GM18873 (cell line): Measurements from ENCODE around the gene TM4SF20.
"Not testable (repeated sequence)": the region's sequence is repeated elsewhere in the genome, so short reads cannot be mapped to it uniquely, and the experiment has no call there.

Experiments
- ATAC-seq: cut with Tn5 transposase; IDR thresholded peaks from one replicate; pipeline ENCODE4 v1.9.1; 2021; ENCODE audit warnings: mild to moderate bottlenecking, moderate library complexity, moderate number of reproducible peaks; ENCODE audit not compliant: unreplicated experiment, low FRiP score

The TM4SF20 gene

GRCh38 chr2:227368574-227368973 is 10.5 kb downstream of the TM4SF20 start:
- no peak for ATAC-seq

DNA sequence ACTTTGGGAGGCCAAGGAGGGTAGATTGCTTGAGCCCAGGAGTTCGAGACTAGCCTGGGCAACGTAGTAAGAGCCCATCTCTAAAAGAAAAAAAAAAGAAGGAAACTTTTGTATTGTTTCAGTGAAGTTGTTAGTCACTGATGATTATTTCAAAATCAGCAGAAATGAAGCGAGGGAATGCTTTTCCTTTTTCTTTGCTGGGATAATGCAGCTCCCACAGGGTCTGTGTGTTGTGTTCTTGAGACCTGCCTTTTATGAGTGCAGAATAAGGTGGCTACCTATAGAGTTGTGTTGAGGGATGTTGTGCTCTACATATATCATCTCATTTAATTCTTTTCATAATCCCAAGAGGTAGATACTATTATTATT is 11.7 kb downstream of the TM4SF20 start:
- no peak for ATAC-seq

DNA sequence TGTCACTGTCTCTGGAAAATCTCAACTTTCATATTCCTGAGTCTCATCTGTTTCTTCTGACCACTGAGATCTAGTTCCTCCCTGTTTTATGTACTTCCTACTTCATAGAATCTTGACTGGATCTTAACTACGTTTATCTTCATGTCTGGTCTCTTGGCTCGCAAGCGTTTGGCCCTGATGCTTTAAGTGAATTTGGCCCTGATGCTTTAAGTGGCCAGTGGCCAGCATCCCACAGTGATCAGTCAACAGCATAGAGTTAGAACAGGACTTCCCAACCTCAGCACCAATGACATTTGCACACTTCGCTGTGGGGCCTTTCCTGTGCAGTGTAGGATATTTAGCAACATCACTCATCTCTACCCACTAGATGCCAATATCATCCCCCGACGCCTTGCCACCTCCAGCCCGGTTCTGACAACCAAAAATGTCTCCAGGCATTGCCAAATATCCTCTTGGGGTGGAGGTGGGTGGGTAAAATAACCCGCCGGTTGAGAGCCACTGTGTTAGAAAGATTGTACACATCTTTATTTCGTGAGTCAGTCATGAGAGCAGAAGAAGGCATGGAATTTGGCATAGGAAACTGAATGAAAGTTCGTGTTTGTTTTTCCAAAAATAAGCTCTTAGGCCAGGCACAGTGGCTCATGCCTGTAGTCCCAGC is 12.2 kb downstream of the TM4SF20 start:
- ATAC-seq = no peak

DNA sequence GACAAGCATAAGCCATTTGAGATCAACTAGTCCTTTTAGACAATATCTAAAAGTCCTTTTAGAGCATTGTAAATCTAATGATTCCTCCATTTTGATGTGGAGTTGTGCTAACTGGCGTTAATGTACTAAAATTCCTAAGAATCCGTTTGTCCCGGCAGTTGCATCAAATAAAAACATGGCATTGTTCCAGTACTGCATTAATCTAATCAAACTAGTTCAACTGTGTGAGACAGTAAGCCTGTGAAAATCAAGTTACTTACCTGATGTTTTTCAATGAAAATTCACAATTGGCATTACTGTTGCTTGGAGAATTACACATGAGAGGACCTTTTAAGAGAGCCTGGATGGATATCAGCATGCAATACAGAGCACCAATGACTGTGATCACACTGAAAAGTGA is 13.3 kb downstream of the TM4SF20 start:
- ATAC-seq = no peak

- not testable (repeated sequence) for ATAC-seq
Measured at GRCh38 chr2:227364585-227365263, 14.4 kb downstream of the TM4SF20 start.

DNA sequence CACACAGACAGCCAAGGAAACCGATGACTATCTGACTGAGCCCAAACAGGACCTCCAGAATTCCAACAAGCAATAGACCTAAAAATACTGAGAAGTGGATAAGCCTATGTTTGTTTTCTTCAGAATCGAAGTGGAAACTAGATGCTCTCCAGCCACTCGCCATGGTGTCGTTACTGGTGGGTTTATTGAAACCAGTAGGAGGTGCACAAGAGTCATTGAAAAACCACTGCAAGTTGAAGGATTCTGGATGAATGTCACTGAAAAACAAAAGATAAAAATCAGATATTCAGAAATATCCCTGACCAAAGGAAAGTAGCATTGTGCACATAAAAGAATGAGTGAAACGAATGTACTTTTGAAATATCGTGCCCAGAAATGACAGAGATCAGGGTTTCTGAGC is 15.3 kb downstream of the TM4SF20 start:
- ATAC-seq = no peak

- no peak for ATAC-seq
Measured at GRCh38 chr2:227360351-227360750, 18.8 kb downstream of the TM4SF20 start.

- ATAC-seq = peak; percentile 78
Measured at GRCh38 chr2:227351639-227352038, 27.5 kb downstream of the TM4SF20 start.

- ATAC-seq = no peak
Measured at GRCh38 chr2:227349989-227350612, 29.0 kb downstream of the TM4SF20 start.

GRCh38 chr2:227348324-227348723 is 30.8 kb downstream of the TM4SF20 start:
- ATAC-seq = no peak

DNA sequence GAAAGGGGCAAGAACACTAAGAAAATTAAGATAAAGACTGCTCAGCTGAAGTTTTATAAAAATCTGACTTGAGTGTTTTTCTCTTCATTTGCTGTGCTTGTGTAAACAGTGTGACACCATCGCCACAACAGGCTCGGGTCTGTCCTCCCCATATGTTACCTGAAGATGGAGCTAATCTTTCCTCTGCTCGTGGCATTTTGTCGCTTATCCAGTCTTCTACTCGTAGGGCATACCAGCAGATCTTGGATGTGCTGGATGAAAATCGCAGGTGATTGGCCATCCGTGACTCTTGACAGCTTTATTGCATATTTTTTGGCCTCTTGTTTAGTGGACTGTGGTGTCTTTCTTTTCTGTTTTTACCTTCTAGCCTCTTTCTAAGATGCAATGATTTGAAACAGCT is 32.0 kb downstream of the TM4SF20 start:
- ATAC-seq = no peak

DNA sequence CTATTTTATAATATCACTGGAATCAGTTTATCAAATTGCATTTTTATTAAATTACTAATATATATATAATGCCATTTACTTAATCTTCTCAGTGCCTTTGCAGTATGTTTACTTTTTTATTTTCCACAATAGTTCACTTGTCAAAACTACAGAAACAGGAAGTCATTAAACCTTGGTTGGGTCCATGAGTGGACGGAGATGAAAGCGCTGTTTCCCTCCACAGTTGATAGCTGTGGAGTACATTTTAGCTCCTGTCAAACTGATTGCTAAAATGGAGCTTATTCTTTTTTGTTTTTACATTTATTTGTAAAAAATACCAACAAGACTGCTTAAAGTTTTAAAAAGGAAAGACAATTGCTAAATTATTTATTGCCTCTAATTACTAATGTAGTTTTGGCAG is 34.9 kb downstream of the TM4SF20 start:
- ATAC-seq = no peak

DNA sequence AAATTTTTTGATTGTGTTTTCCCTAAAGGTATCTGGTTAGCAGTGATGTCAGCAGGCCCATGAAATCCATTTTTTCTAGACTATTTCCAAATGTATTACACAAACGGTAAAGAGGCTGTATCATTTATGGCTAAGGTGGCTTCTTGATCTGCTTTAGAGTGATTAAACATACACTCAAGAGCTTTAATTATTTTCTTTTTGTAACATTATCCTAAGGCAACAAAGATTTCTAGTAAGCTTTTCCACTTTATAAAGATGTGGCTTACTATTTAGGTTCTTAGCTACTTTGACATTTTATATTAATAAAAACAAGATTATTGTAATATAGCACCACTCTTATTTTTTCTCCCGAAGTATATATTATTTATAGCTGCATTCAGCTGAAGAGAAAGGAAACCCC is 37.6 kb downstream of the TM4SF20 start:
- ATAC-seq = no peak

DNA sequence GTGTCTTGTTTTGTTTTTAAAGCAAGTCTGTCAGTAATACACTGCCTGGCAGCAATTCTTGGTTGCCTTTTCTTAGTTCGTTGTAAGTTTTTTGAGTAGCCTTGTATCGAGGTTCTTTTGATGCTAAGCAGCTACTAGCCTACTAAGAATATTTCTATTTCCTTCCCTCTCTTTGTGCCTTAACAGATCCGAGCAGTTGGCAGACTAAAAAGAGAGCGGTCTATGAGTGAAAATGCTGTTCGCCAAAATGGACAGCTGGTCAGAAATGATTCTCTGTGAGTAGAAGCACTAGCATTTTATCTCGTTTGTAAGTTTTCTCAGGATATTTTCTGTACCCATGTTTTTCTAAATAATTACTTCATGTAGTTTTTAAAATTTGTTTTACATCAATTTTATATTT is 39.0 kb downstream of the TM4SF20 start:
- ATAC-seq = no peak

DNA sequence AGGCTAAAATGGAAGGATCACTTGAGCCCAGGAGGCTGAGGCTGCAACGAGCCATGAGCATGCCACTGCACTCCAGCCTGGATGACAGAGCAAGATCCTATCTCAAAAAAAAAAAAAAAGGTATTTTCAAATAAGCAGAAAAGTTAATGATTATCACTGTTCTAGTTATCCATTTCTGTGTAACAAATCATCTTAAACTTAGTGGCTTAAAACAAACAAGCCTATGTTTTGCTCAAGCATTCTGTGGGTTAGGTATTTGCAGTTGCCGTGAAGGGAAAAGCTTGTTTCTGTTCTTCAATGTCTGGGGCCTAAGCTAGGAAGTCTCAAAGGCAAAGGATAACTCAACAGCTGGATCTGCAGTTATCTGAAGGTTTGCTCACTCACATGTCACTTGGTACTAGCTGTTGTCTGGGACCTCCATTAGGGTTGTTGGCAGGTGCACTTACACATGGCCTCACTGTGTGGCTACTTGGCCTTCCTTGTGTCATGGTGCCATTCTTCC is 40.0 kb downstream of the TM4SF20 start:
- ATAC-seq = no peak

DNA sequence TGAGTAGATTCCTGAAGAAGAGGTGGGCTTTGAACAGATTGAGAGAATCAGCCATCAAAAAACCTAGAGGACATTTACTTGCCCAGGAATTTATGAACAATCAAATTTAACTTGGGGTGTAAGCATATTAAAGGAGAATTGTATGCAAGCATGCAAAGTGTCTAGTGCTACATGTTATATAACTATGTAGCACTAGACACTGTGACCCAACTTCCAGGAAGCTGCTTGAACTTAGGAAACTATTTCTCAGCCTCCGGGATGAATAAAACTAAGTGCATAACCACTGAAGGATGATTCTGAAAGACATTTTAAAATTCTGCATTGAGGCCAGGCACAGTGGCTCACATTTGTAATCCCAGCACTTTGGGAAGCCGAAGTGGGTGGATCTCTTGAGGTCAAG is 41.7 kb downstream of the TM4SF20 start:
- ATAC-seq = no peak

GRCh38 chr2:227335713-227336112 is 43.4 kb downstream of the TM4SF20 start:
- ATAC-seq = no peak

DNA sequence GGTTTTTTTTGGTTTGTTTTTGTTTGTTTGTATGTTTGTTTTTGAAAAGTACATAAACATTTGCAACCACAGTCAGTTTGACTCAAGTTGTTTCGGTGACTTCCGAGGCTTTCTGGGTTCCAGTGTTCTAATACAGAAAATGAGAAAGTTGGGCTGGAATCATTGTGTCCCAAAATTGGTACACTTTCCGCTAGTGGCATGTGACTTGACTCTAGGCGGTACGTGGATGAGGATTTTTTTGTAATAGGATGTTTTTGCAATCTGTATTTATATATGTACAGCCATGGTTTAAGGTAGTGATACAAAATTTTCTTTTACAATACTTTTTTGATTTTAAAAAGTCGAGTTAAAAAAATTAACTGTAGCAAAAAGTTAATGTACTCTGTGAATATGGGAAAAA is 52.3 kb downstream of the TM4SF20 start:
- no peak for ATAC-seq

DNA sequence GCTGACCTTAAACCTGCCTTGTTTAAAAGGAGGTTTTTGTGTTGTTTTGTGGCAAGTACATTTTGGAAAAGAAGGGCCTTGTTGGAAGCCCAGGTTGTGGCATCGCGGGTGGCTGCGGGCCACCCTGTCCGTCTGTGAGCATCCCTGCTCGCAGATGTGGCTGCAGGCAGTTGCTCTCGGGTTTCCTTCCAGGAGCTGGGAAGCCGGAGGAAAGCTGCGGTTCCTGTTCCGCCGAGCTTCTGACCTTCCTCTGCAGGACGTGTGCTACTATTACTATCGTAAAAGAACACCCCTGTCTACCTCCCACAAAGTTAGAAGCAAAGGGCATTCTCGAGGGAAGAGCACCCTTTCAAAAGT is 53.3 kb downstream of the TM4SF20 start:
- no peak for ATAC-seq

GRCh38 chr2:227324995-227325838 is 53.9 kb downstream of the TM4SF20 start, which contains the start of gene MFF:
Gene MFF, plus strand, starts transcription at chr2:227325251. Its CDS starts 5,415 bp downstream, at chr2:227330666.
- ATAC-seq = peak; percentile 98

DNA sequence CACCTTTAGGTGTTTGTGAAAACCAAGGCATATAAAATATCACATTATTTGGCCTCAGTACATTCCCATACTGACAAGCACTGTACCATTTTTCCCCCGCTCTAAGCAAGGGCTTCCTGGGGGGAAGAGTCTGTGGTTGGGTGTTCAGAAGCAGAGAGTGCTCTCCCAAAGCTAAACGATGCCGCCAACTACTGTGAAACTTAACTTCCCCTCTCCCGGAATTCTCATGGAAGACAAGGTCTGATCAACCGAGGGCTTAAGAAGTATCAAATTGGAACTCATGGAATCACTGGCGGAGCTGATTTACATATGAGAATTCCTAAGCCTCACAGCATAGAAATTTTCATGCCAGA is 54.5 kb downstream of the TM4SF20 start:
- no peak for ATAC-seq
